Transverse colon (tissue), 4 donors: ENCODE measurements around the gene BICRA.

Experiments
- CTCF ChIP-seq, 5 experiments: fragments of 200-600 bp in 3 of 5; fragments of 450-650 bp in 2 of 5; sonication (generic) in 3 of 5; IDR thresholded peaks; 1 replicate in 2 of 5; 2 replicates in 3 of 5; pipeline ENCODE4 v1.5.1; 2016 to 2017; ENCODE audit warnings: antibody characterized with exemption in 5 of 5, inconsistent platforms in 3 of 5, mild to moderate bottlenecking in 2 of 5, moderate library complexity in 1 of 5
- POLR2A ChIP-seq: fragments of 450-650 bp; IDR thresholded peaks from one replicate; pipeline ENCODE4 v1.6.1; 2016; ENCODE audit warnings: antibody characterized with exemption, mild to moderate bottlenecking, moderate library complexity
- POLR2AphosphoS5 ChIP-seq, 3 donors: sonication (generic); formaldehyde crosslinking; IDR thresholded peaks; one replicate each; pipeline ENCODE4 v1.6.1; 2016; ENCODE audit warnings: antibody characterized with exemption in 3 of 3

- no peak for TF ChIP-seq POLR2A
- TF ChIP-seq CTCF (IDR thresholded peaks at IDR 0.05): no peak
- peak; percentile 38 to 62 (median 56) for TF ChIP-seq POLR2AphosphoS5 (IDR thresholded peaks at IDR 0.05)
Measured at GRCh38 chr19:47704024-47704423, 95.1 kb downstream of the BICRA start.
